GM12878 (cell line): Measurements from ENCODE around the gene IRAK2.

Source experiments
- BACH1 ChIP-seq: fragments of 450-650 bp; IDR thresholded peaks from 2 replicates; pipeline ENCODE4 v1.6.1; 2017; ENCODE audit warnings: mild to moderate bottlenecking, borderline replicate concordance
- CTCF ChIP-seq, 3 experiments: IDR thresholded peaks in 2 of 3; conservative IDR thresholded peaks in 1 of 3; 2 replicates each; pipeline ENCODE4 v1.5.1; 2011; ENCODE audit warnings: low read depth in 3 of 3, low read length in 3 of 3, mild to moderate bottlenecking in 3 of 3, control low read depth in 2 of 3, moderate library complexity in 2 of 3, inconsistent platforms in 1 of 3, mixed read lengths in 1 of 3; ENCODE audit not compliant: control insufficient read depth in 2 of 3, insufficient read depth in 1 of 3; ENCODE audit errors: extremely low read depth in 1 of 3
- ESRRA ChIP-seq: IDR thresholded peaks from 2 replicates; pipeline ENCODE4 v1.6.1; 2012; ENCODE audit warnings: mild to moderate bottlenecking, low read length, improper control_type of control experiment
- FOXM1 ChIP-seq: IDR thresholded peaks from 2 replicates; pipeline ENCODE4 v1.6.1; 2012; ENCODE audit warnings: low read depth, mild to moderate bottlenecking, inconsistent platforms, low read length, moderate library complexity
- HDAC6 ChIP-seq: fragments of 200-600 bp; sonication (generic); IDR thresholded peaks from one replicate; pipeline ENCODE4 v1.8.0; 2017; ENCODE audit warnings: antibody characterized with exemption; ENCODE audit not compliant: unreplicated experiment
- NFXL1 ChIP-seq: fragments of 450-650 bp; IDR thresholded peaks from 2 replicates; pipeline ENCODE4 v1.6.1; 2017; ENCODE audit warnings: antibody characterized with exemption, mild to moderate bottlenecking, borderline replicate concordance
- SMARCA5 ChIP-seq: fragments of 450-650 bp; IDR thresholded peaks from 2 replicates; pipeline ENCODE4 v1.6.1; 2017; ENCODE audit warnings: mild to moderate bottlenecking
- WRNIP1 ChIP-seq: IDR thresholded peaks from 2 replicates; pipeline ENCODE4 v1.6.1; 2011; ENCODE audit warnings: low read depth, low read length, improper control_type of control experiment, borderline replicate concordance

DNA sequence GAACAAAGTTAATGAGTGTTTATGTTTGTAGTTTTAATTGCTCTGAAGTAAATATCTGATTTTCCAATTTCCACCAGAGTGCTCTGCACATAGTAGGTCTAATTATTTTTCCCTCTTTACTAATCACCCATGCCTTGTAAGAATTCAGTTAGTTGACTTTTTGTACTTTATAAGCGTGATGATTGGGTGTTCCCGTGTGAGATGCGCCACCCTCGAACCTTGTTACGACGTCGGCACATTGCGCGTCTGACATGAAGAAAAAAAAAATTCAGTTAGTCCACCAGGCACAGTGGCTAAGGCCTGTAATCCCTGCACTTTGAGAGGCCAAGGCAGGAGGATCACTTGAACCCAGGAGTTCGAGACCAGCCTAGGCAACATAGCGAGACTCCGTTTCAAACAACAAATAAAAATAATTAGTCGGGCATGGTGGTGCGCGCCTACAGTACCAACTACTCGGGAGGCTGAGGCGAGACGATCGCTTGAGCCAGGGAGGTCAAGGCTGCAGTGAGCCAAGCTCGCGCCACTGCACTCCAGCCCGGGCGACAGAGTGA is 23.6 kb upstream of the IRAK2 start:
- TF ChIP-seq FOXM1 (no peak), SMARCA5 (no peak), CTCF (IDR thresholded peaks at IDR 0.05 in 2 of 3, conservative IDR thresholded peaks at IDR 0.05 in 1 of 3; ENCODE audit: control insufficient read depth in 2 of 3, extremely low read depth in 1 of 3, insufficient read depth in 1 of 3, low read depth in 3 of 3, low read length in 3 of 3) (no peak), ESRRA (no peak), HDAC6 (no peak), BACH1 (no peak), NFXL1 (no peak), WRNIP1 (no peak)
